ENCODE results near the gene LGR5. TPM values are rescaled to one million over a fixed set of nuclear protein-coding genes. Genes with fewer than 3 reads are reported as not detected.

Gene LGR5
- total and polyA plus RNA-seq, 2 of the 8 experiments (the other 6 are each of a cell fraction or from before 2014, with no cell fraction given) = 0.08 to 0.19 TPM

DNA sequence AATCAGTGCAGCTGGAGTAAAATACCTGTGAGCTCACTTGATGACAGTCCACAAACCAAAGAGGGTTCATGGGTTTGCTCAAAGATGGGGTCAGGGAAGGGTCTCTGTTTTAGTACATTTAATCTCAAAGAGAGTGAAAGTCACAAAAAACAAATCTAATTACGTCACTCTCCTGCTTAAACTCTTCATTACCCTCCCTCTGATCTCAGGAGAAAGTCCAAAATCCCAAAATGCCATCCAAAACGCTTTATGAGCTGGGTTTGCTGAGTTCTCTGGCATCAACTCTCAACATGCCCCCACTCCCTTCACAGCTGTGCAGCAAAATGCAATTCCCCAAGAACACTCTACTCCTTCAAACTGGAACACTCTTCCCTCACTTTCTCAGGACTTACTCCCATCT lies 40.4 kb upstream of the LGR5 start:
- H2AK5ac ChIP-seq (ENCODE audit: low read depth, low read length) = no peak overlapping the region
- H3K9me3 ChIP-seq (ENCODE audit: insufficient read depth in 2 of 2, low read depth in 1 of 2, low read length in 1 of 2) = no peaks in the 10 kb centered on the region
- no peak overlapping the region for H3K18ac ChIP-seq (ENCODE audit: extremely low read depth, low read length)
- H4K20me1 ChIP-seq (replicated peaks in 1 of 2; ENCODE audit: control insufficient read depth in 1 of 2, insufficient read depth in 2 of 2, low read length in 2 of 2) = no peaks in the 10 kb centered on the region
- H3K36me3 ChIP-seq (ENCODE audit: control insufficient read depth in 2 of 4, insufficient read depth in 4 of 4, low read length in 3 of 4) = no peaks in the 10 kb centered on the region
- no peak overlapping the region for H2BK5ac ChIP-seq (ENCODE audit: low read depth, low read length)
- no peak overlapping the region for H2AFZ ChIP-seq (ENCODE audit: low read length)
- H2BK12ac ChIP-seq (ENCODE audit: low read depth, low read length) = no peak overlapping the region
- H2BK120ac ChIP-seq (replicated peaks; ENCODE audit: low read depth, low read length) = no peak overlapping the region
- no peak overlapping the region for H3K56ac ChIP-seq (replicated peaks; ENCODE audit: insufficient read length, low read depth, low read length)
- no peak overlapping the region for H4K8ac ChIP-seq (ENCODE audit: extremely low read depth, insufficient read depth, low read length)
- H2BK20ac ChIP-seq (ENCODE audit: low read length) = no peak overlapping the region
- H3K4me2 ChIP-seq (ENCODE audit: insufficient read depth in 1 of 2, low read depth in 2 of 2, low read length in 2 of 2) = no peak overlapping the region
- no peak overlapping the region for H2BK15ac ChIP-seq (ENCODE audit: low read length)
- no peak overlapping the region for H3K4ac ChIP-seq (replicated peaks; ENCODE audit: insufficient read length, low read depth, low read length)
- no peak overlapping the region for H4K91ac ChIP-seq (replicated peaks; ENCODE audit: insufficient read length, low read length)
- H4K5ac ChIP-seq (ENCODE audit: insufficient read length, low read depth, low read length) = no peak overlapping the region
- H3K4me3 ChIP-seq (ENCODE audit: extremely low read depth in 1 of 4, insufficient read depth in 2 of 4, low read depth in 3 of 4, low read length in 4 of 4) = no peak overlapping the region
- WGBS, 2 experiments (ENCODE audit: extremely low coverage in 1 of 2, insufficient coverage in 1 of 2, insufficient read length in 1 of 2, insufficient replicate concordance in 2 of 2, low coverage in 1 of 2, low lambda C conversion rate in 2 of 2, missing lambda C conversion rate in 1 of 2) = 93% methylated on average over 2 of the region's 2 CpGs; no CpG with 5 or more reads in 1 of the 2 experiments
- H3K27me3 ChIP-seq (replicated peaks in 1 of 4; ENCODE audit: control insufficient read depth in 3 of 4, extremely low read depth in 1 of 4, insufficient read depth in 3 of 4, low read length in 3 of 4) = no peaks in the 10 kb centered on the region
- ChIA-PET CTCF (ENCODE audit: partially characterized antibody) (interaction anchor here (0.9 kb wide), 1 partner anchor 85 kb away, joined by 3 read pairs; no protein-coding TSS in a partner anchor), POLR2A (ENCODE audit: partially characterized antibody) (no interaction called here)
- H3K27ac ChIP-seq (ENCODE audit: low read depth, low read length) = no peak overlapping the region
- H3K14ac ChIP-seq (ENCODE audit: insufficient read length) = no peak overlapping the region
- H3K23me2 ChIP-seq (ENCODE audit: low read depth, low read length) = no peaks in the 10 kb centered on the region
- FAIRE-seq (no peak), DNase-seq (ENCODE audit: low read depth in 1 of 2, low spot score in 2 of 2) (no peak)
- TF ChIP-seq KDM5A (IDR thresholded peaks at IDR 0.05; ENCODE audit: low read length) (no peak), SP2 (IDR thresholded peaks at IDR 0.05; ENCODE audit: low read length) (no peak), SP1 (IDR thresholded peaks at IDR 0.05; ENCODE audit: low read depth, low read length) (no peak), SIN3A (conservative IDR thresholded peaks at IDR 0.05 in 1 of 2, IDR thresholded peaks at IDR 0.05 in 1 of 2; ENCODE audit: low read depth in 1 of 2, low read length in 2 of 2) (no peak), PHF8 (conservative IDR thresholded peaks at IDR 0.05; ENCODE audit: low read depth, low read length) (no peak), CHD2 (IDR thresholded peaks at IDR 0.05; ENCODE audit: low read length) (no peak), RBBP5 (IDR thresholded peaks at IDR 0.05; ENCODE audit: borderline replicate concordance, low read depth, low read length) (no peak), SP4 (IDR thresholded peaks at IDR 0.05; ENCODE audit: low read length) (no peak), HDAC2 (IDR thresholded peaks at IDR 0.05; ENCODE audit: borderline replicate concordance in 1 of 2, low read depth in 2 of 2, low read length in 2 of 2) (no peak), CTBP2 (IDR thresholded peaks at IDR 0.05; ENCODE audit: borderline replicate concordance, insufficient read depth, insufficient read length, low read length) (no peak)
- TF ChIP-seq, protein P1, sequence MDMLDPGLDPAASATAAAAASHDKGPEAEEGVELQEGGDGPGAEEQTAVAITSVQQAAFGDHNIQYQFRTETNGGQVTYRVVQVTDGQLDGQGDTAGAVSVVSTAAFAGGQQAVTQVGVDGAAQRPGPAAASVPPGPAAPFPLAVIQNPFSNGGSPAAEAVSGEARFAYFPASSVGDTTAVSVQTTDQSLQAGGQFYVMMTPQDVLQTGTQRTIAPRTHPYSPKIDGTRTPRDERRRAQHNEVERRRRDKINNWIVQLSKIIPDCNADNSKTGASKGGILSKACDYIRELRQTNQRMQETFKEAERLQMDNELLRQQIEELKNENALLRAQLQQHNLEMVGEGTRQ (IDR thresholded peaks at IDR 0.05; ENCODE audit: low read length) = no peak
- no peaks in the 10 kb centered on the region for H3K79me2 ChIP-seq (ENCODE audit: control insufficient read depth in 1 of 2, insufficient read depth in 2 of 2, low read length in 2 of 2)
- H3K79me1 ChIP-seq (ENCODE audit: low read depth, low read length) = no peaks in the 10 kb centered on the region
- H3K4me1 ChIP-seq (replicated peaks in 1 of 4; ENCODE audit: control insufficient read depth in 3 of 4, insufficient read depth in 4 of 4, low read length in 3 of 4) = no peaks in the 10 kb centered on the region
- H3K9ac ChIP-seq (replicated peaks in 1 of 4; ENCODE audit: extremely low read depth in 1 of 4, low read depth in 3 of 4, low read length in 3 of 4) = no peak overlapping the region
- H3K23ac ChIP-seq (ENCODE audit: insufficient read length) = no peak overlapping the region
